ENCODE results near the gene IGF2BP2.

GRCh38 chr3:185825006-185825638 is at the start of gene IGF2BP2:
- TF ChIP-seq ZNF354B (CRISPR knock-in tag; IDR thresholded peaks at IDR 0.05), result no peak
- no peak for TF ChIP-seq CHD2 (IDR thresholded peaks at IDR 0.05; ENCODE audit: low read depth, low read length)
- no peak for TF ChIP-seq MAFK (IDR thresholded peaks at IDR 0.05; ENCODE audit: low read length)
- no peak for TF ChIP-seq RBM14 (IDR thresholded peaks at IDR 0.05; ENCODE audit: borderline replicate concordance, insufficient read depth, low read depth, low read length)
- peak; percentile 71 for TF ChIP-seq POLR2A (conservative IDR thresholded peaks at IDR 0.05)
